ENCODE measurements around the gene FHIT. TPM values are rescaled to one million over a fixed set of nuclear protein-coding genes. Genes with fewer than 3 reads are reported as not detected.

Gene FHIT
- total and polyA plus RNA-seq, 7 donors: 0.98 to 10.4 (median 4.0) TPM

GRCh38 chr3:61269435-61269834 lies 18.2 kb upstream of the FHIT start:
- no peak overlapping the region for H3K27ac ChIP-seq
- no peaks in the 10 kb centered on the region for H3K4me1 ChIP-seq
- no peaks in the 10 kb centered on the region for H3K9me3 ChIP-seq
- H3K27me3 ChIP-seq (ENCODE audit: insufficient read depth in 3 of 3, low read length in 2 of 3): no peaks in the 10 kb centered on the region
- DNase-seq (no peak), ATAC-seq (no peak)
- H3K36me3 ChIP-seq (ENCODE audit: insufficient read depth in 1 of 2, low read depth in 1 of 2): no peaks in the 10 kb centered on the region
- WGBS, 3 donors: 70 to 80% (median 77%) methylated on average over 6 of the region's 6 CpGs
- TF ChIP-seq CTCF (IDR thresholded peaks at IDR 0.05): no peak
- H3K4me3 ChIP-seq: no peak overlapping the region
- intact Hi-C loops (cut with DNase I): no loop called here

GRCh38 chr3:61268644-61269043 lies 17.4 kb upstream of the FHIT start:
- no peaks in the 10 kb centered on the region for H3K36me3 ChIP-seq (ENCODE audit: insufficient read depth in 1 of 2, low read depth in 1 of 2)

GRCh38 chr3:61264281-61264680 lies 13.0 kb upstream of the FHIT start:
- Histone ChIP-seq H3K4me3 (no peak overlapping the region), H3K4me1 (no peaks in the 10 kb centered on the region), H3K27ac (no peak overlapping the region), H3K27me3 (ENCODE audit: insufficient read depth in 3 of 3, low read length in 2 of 3) (no peaks in the 10 kb centered on the region), H3K9me3 (no peaks in the 10 kb centered on the region), H3K36me3 (ENCODE audit: insufficient read depth in 1 of 2, low read depth in 1 of 2) (no peaks in the 10 kb centered on the region)
- no peak for TF ChIP-seq CTCF (IDR thresholded peaks at IDR 0.05)
- intact Hi-C loops (cut with DNase I): no loop called here
- DNase-seq: no peak
- 93 to 95% (median 95%) methylated on average over 2 of the region's 2 CpGs for WGBS, 3 donors
- no peak for ATAC-seq

More at GRCh38 chr3:61268644-61269043, 17.4 kb upstream of the FHIT start:
- no peaks in the 10 kb centered on the region for H3K27me3 ChIP-seq (ENCODE audit: insufficient read depth in 3 of 3, low read length in 2 of 3)
- H3K27ac ChIP-seq: no peak overlapping the region
- DNase-seq: no peak
- TF ChIP-seq CTCF (IDR thresholded peaks at IDR 0.05): no peak
- no peaks in the 10 kb centered on the region for H3K9me3 ChIP-seq
- intact Hi-C loops (cut with DNase I): no loop called here
- 60 to 77% (median 77%) methylated on average over 2 of the region's 2 CpGs for whole genome bisulfite sequencing, 3 donors
- no peaks in the 10 kb centered on the region for H3K4me1 ChIP-seq
- no peak for ATAC-seq
- H3K4me3 ChIP-seq: no peak overlapping the region

GRCh38 chr3:61257148-61257547 lies 5.9 kb upstream of the FHIT start:
- H3K27ac ChIP-seq: no peak overlapping the region
- no peak for TF ChIP-seq CTCF (IDR thresholded peaks at IDR 0.05)

GRCh38 chr3:61253756-61254155 lies 2.5 kb upstream of the FHIT start:
- H3K27me3 ChIP-seq (ENCODE audit: insufficient read depth in 3 of 3, low read length in 2 of 3): no peaks in the 10 kb centered on the region
- 96 to 98% (median 97%) methylated on average over 3 of the region's 3 CpGs for WGBS, 3 donors
- no peaks in the 10 kb centered on the region for H3K36me3 ChIP-seq (ENCODE audit: insufficient read depth in 1 of 2, low read depth in 1 of 2)
- ATAC-seq (no peak), DNase-seq (no peak)
- no peak for TF ChIP-seq CTCF (IDR thresholded peaks at IDR 0.05)
- H3K27ac ChIP-seq: no peak overlapping the region
- intact Hi-C loops (cut with DNase I): loop anchor here in 1 of 2 donors (10.0 kb wide), 1 partner anchor 301 kb away; no protein-coding TSS in a partner anchor
- no peaks in the 10 kb centered on the region for H3K9me3 ChIP-seq
- peaks cover 6% of the 10 kb centered on the region for H3K4me1 ChIP-seq
- no peak overlapping the region for H3K4me3 ChIP-seq

More at GRCh38 chr3:61257148-61257547, 5.9 kb upstream of the FHIT start:
- 77 to 86% (median 81%) methylated on average over 1 of the region's 1 CpG for WGBS, 3 donors
- intact Hi-C loops (cut with DNase I): loop anchor here in 1 of 2 donors (10.0 kb wide), 1 partner anchor 298 kb away; no protein-coding TSS in a partner anchor
- Histone ChIP-seq H3K4me1 (peaks cover under 1% of the 10 kb centered on the region), H3K4me3 (no peak overlapping the region), H3K9me3 (no peaks in the 10 kb centered on the region), H3K36me3 (ENCODE audit: insufficient read depth in 1 of 2, low read depth in 1 of 2) (no peaks in the 10 kb centered on the region), H3K27me3 (ENCODE audit: insufficient read depth in 3 of 3, low read length in 2 of 3) (no peaks in the 10 kb centered on the region)
- DNase-seq (no peak), ATAC-seq (no peak)

Measured in psoas muscle (tissue), 8 donors.